H1 (cell line): Measurements from ENCODE around the gene MIPEP. TPM values are rescaled to one million over a fixed set of nuclear protein-coding genes. Genes with fewer than 3 reads are reported as not detected.

Experiments used
- HDAC6 ChIP-seq: IDR thresholded peaks from one replicate; pipeline ENCODE4 v1.7.1; 2012; ENCODE audit warnings: low read depth, mild to moderate bottlenecking, inconsistent platforms, low read length, moderate library complexity
- RNF2 ChIP-seq: fragments of 200-900, 300-1000 bp; sonication (generic); IDR thresholded peaks from 2 replicates; pipeline ENCODE4 v1.7.1; 2016; ENCODE audit warnings: borderline replicate concordance, low read depth, mild to moderate bottlenecking, antibody characterized with exemption, low read length; ENCODE audit not compliant: poor library complexity, severe bottlenecking; ENCODE audit errors: missing control alignments
- polyA plus RNA-seq, 7 experiments: library from polyadenylated mRNA; depleted of rRNA in 3 of 7; stranded (reverse) in 5 of 7; unstranded in 2 of 7; fragments of >200 nt in 5 of 7; fragments of 200-250 nt in 2 of 7; gene quantifications; 1 replicate in 5 of 7; 2 replicates in 1 of 7; 4 replicates in 1 of 7; pipeline versions ENCODE4 v1.2.1 to v1.2.3, GENCODE V29; 2011 to 2013; ENCODE audit warnings: missing spikeins in 2 of 7, mixed read lengths in 2 of 7
- total RNA-seq: library from RNA; stranded (reverse); fragmentation: NEBNext Ultra II Directional; extraction: Animal tissue kit (Norgen Biotek cat#: 25700); gene quantifications from 2 replicates; pipeline ENCODE4 v1.2.1, GENCODE V29; 2021

The MIPEP gene
- total and polyA plus RNA-seq, 2 of the 8 experiments (the other 6 are each of a cell fraction or from before 2014, with no cell fraction given), result 24.0 to 24.2 TPM

GRCh38 chr13:23723471-23723870, 165.7 kb downstream of the MIPEP start (continued):
- TF ChIP-seq HDAC6 (no peak), RNF2 (no peak)
